LNCAP (cell line): ENCODE results near the gene ASB13.

Experiments used
- CTCF ChIP-seq: fragments of 450-650 bp; IDR thresholded peaks from 2 replicates; pipeline ENCODE4 v1.5.1; 2017; ENCODE audit warnings: mild to moderate bottlenecking

ASB13 gene

DNA sequence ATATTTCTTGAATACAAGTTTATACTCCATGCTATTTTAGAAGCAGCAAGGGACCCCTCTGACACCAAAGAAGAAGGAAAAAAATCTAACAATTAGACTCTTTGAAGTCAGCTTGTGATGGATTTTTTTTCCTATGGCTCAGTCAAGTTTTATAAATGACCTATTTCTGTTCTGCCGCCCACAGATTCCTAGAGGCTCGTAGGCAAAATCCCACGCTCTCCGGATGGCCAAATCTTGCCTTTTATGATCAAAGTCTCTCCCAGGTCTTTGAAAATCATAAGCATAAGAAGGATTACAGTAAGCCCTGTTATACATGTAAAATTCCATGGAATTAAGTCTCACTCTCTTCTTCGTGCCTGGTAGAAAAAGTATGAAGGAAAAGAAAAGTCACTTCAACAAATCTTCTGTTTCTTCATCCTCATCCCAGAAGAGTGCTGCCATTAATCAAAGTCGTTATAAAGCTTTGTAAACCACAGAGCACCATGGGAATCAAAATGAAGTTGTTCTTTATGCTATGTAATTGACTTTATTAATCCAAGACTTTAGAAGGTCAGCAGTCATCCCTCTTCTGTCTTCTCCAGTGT is 33.1 kb downstream of the ASB13 start:
- no peak for TF ChIP-seq CTCF

GRCh38 chr10:5632446-5632845 is 33.9 kb downstream of the ASB13 start:
- no peak for TF ChIP-seq CTCF

GRCh38 chr10:5631936-5632335 is 34.5 kb downstream of the ASB13 start:
- TF ChIP-seq CTCF = no peak

DNA sequence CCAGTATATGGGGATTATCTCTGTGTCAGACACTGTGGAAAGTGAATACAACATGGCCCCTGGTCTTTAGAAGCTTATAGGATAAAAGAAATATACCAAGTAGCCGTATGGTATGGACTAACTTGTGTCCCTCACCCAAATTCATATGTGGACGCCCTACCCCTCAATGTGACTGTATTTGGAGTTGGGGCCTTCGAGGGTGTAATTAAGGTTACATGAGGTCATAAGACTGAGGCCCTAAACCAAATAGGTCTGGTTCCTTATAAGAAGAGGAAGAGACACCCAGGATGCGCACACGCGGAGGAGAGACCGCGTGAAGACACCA is 36.3 kb downstream of the ASB13 start:
- TF ChIP-seq CTCF = no peak; the same call in 1 of the 2 replicates

GRCh38 chr10:5629303-5630111 is 36.9 kb downstream of the ASB13 start:
- peak; percentile 57 for TF ChIP-seq CTCF

- no peak for TF ChIP-seq CTCF
Observed at GRCh38 chr10:5628451-5629302, 37.7 kb downstream of the ASB13 start.

GRCh38 chr10:5627486-5628044 is 38.8 kb downstream of the ASB13 start:
- no peak for TF ChIP-seq CTCF
